Adrenal gland (tissue), 5 donors: ENCODE data around the gene SLC25A22.

Experiments used
- CTCF ChIP-seq, 6 experiments: fragments of 450-650 bp in 4 of 6; fragments of 200-600 bp in 2 of 6; sonication (generic) in 1 of 6; IDR thresholded peaks; 1 replicate in 5 of 6; 2 replicates in 1 of 6; pipeline versions ENCODE4 v1.5.1 to v1.8.0; 2016 to 2021; ENCODE audit warnings: antibody characterized with exemption in 6 of 6, mild to moderate bottlenecking in 2 of 6, moderate library complexity in 1 of 6
- POLR2A ChIP-seq, 2 donors: fragments of 450-650 bp; IDR thresholded peaks; one replicate each; pipeline ENCODE4 v1.6.1; 2017; ENCODE audit warnings: antibody characterized with exemption in 2 of 2, mild to moderate bottlenecking in 2 of 2, moderate library complexity in 1 of 2
- donor health status: DM: no; HTN: no; CAD: no.

DNA sequence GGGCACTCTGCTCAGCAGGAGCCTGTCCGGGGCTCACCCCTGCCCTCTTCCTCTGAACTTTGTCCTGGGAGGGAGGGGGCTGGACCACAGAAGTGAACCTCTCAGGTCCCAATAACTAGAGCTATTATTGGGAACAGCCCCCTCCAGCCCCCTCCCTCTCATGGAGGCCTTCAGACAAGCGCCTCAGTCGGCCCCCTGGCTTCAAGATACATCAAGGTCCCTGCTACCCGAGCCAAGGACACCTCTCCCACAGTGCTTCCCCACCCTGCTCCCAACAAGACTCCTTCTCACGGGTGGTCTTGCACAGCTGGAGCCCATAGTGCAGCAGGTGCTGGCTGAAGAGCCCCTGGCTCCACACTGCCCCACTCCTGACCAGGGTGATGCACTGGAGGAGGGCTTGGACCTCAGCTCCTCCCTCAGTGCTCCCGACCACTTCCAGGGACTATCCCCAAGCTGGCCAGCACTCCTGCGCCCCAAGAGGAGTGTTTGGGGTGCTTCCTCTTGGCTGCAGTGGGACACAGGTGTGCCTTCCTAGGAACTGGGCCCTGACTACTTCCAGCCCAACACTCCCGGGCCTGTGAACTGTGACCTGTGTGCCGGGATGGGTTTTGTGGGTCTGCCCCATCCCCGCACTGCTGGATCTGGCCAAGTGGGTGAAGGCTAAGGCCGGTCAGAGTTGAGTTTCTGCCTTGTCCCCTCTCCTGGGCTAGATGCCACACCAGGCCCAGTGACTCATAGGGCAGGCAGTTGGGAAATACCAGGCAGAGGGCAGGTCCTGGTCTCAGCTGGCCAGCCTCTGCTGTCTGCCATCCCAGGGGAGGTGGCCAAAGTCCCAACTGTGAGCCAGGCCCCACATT lies 22.8 kb upstream of the SLC25A22 start:
- no peak for TF ChIP-seq CTCF (IDR thresholded peaks at IDR 0.05)
- peak in 1 of 2 donors; percentile 32 for TF ChIP-seq POLR2A (IDR thresholded peaks at IDR 0.05)
